ENCODE data around the gene CAP1. TPM values are rescaled to one million over a fixed set of nuclear protein-coding genes. Genes with fewer than 3 reads are reported as not detected.

CAP1 gene
- polyA plus RNA-seq, 1 donor from 2014 or later = 162 TPM

GRCh38 chr1:40038697-40039096 is 1.8 kb upstream of the CAP1 start:
- TF ChIP-seq TAF1 (IDR thresholded peaks at IDR 0.05; ENCODE audit: low read depth) (no peak), CTCF (IDR thresholded peaks at IDR 0.05; ENCODE audit: poor library complexity, severe bottlenecking) (no peak), EZH2 (IDR thresholded peaks at IDR 0.05; ENCODE audit: borderline replicate concordance, insufficient read depth, low read length, poor library complexity, severe bottlenecking) (no peak), EP300 (conservative IDR thresholded peaks at IDR 0.05; ENCODE audit: poor library complexity, severe bottlenecking) (no peak), MXI1 (conservative IDR thresholded peaks at IDR 0.05; ENCODE audit: poor library complexity, severe bottlenecking) (no peak), POLR2AphosphoS5 (IDR thresholded peaks at IDR 0.05) (no peak)
- no peaks in the 10 kb centered on the region for H3K9me3 ChIP-seq (ENCODE audit: low read length)
- H3K27ac ChIP-seq (ENCODE audit: low read length) = no peak overlapping the region
- H2AFZ ChIP-seq (ENCODE audit: low read depth, low read length) = no peak overlapping the region
- H3K4me3 ChIP-seq (ENCODE audit: low read length) = no peak overlapping the region
- no peaks in the 10 kb centered on the region for H3K27me3 ChIP-seq (ENCODE audit: insufficient read depth, low read depth, low read length)
- no peaks in the 10 kb centered on the region for H3K9me2 ChIP-seq (ENCODE audit: insufficient read depth, low read length)
- peaks cover 23% of the 10 kb centered on the region for H3K79me2 ChIP-seq (replicated peaks; ENCODE audit: insufficient read depth, low read length)
- H3K4me2 ChIP-seq (ENCODE audit: low read length) = no peak overlapping the region
- H3K9ac ChIP-seq (ENCODE audit: low read length) = no peak overlapping the region
- H3K36me3 ChIP-seq (ENCODE audit: insufficient read depth, low read length) = no peaks in the 10 kb centered on the region
- H4K20me1 ChIP-seq (ENCODE audit: insufficient read depth) = no peaks in the 10 kb centered on the region
- H3F3A ChIP-seq (ENCODE audit: insufficient read depth, low read length, poor library complexity, severe bottlenecking) = no peaks in the 10 kb centered on the region

- Histone ChIP-seq H3K9ac (ENCODE audit: low read length) (peak overlapping the region; percentile 95), H3K27ac (ENCODE audit: low read length) (peak overlapping the region; percentile 92), H3K4me2 (ENCODE audit: low read length) (peak overlapping the region; percentile 93), H2AFZ (ENCODE audit: low read depth, low read length) (peak overlapping the region; percentile 95), H3K79me2 (replicated peaks; ENCODE audit: insufficient read depth, low read length) (peaks cover 28% of the 10 kb centered on the region), H3K4me3 (ENCODE audit: low read length) (peak overlapping the region; percentile 93), H3K9me3 (ENCODE audit: low read length) (no peaks in the 10 kb centered on the region), H3K36me3 (ENCODE audit: insufficient read depth, low read length) (no peaks in the 10 kb centered on the region), H3F3A (ENCODE audit: insufficient read depth, low read length, poor library complexity, severe bottlenecking) (no peaks in the 10 kb centered on the region), H3K27me3 (ENCODE audit: insufficient read depth, low read depth, low read length) (no peaks in the 10 kb centered on the region), H3K9me2 (ENCODE audit: insufficient read depth, low read length) (no peaks in the 10 kb centered on the region), H4K20me1 (ENCODE audit: insufficient read depth) (no peaks in the 10 kb centered on the region)
- TF ChIP-seq TAF1 (IDR thresholded peaks at IDR 0.05; ENCODE audit: low read depth) (peak; percentile 5), RAD21 (conservative IDR thresholded peaks at IDR 0.05) (no peak), CTCF (IDR thresholded peaks at IDR 0.05; ENCODE audit: poor library complexity, severe bottlenecking) (peak; percentile 47)
These were observed 1.2 kb upstream of the CAP1 start for GRCh38 chr1:40039245-40039756.

- no peaks in the 10 kb centered on the region for H3F3A ChIP-seq (ENCODE audit: insufficient read depth, low read length, poor library complexity, severe bottlenecking)
- H3K79me2 ChIP-seq (replicated peaks; ENCODE audit: insufficient read depth, low read length) = peaks cover 33% of the 10 kb centered on the region
- no peaks in the 10 kb centered on the region for H3K9me2 ChIP-seq (ENCODE audit: insufficient read depth, low read length)
- H3K9ac ChIP-seq (ENCODE audit: low read length) = peak overlapping the region; percentile 95
- no peaks in the 10 kb centered on the region for H3K27me3 ChIP-seq (ENCODE audit: insufficient read depth, low read depth, low read length)
- peak overlapping the region; percentile 95 for H2AFZ ChIP-seq (ENCODE audit: low read depth, low read length)
- H3K9me3 ChIP-seq (ENCODE audit: low read length) = no peaks in the 10 kb centered on the region
- H3K36me3 ChIP-seq (ENCODE audit: insufficient read depth, low read length) = no peaks in the 10 kb centered on the region
- H3K4me2 ChIP-seq (ENCODE audit: low read length) = peak overlapping the region; percentile 93
- peak overlapping the region; percentile 92 for H3K27ac ChIP-seq (ENCODE audit: low read length)
- no peak for TF ChIP-seq MXI1 (conservative IDR thresholded peaks at IDR 0.05; ENCODE audit: poor library complexity, severe bottlenecking)
- peak; percentile 79 for TF ChIP-seq POLR2AphosphoS5 (IDR thresholded peaks at IDR 0.05)
- peak overlapping the region; percentile 93 for H3K4me3 ChIP-seq (ENCODE audit: low read length)
- no peaks in the 10 kb centered on the region for H4K20me1 ChIP-seq (ENCODE audit: insufficient read depth)
These were observed 595 bp upstream of the CAP1 start for GRCh38 chr1:40039757-40040510.

All from neural cell (in vitro differentiated cells).